Frontal cortex (tissue), 4 donors: Measurements from ENCODE around the gene ENTHD1. TPM values are rescaled to one million over a fixed set of nuclear protein-coding genes. Genes with fewer than 3 reads are reported as not detected.
A peak's percentile ranks its signal among the peaks of the same experiment; 100 is the strongest.
"Not testable (repeated sequence)": the region's sequence is repeated elsewhere in the genome, so short reads cannot be mapped to it uniquely, and the experiment has no call there.

ENCODE experiments used
- DNase-seq, 2 donors: peaks; one replicate each; pipeline ENCODE4 v3.0.0; 2012; ENCODE audit warnings: low spot score in 2 of 2
- FAIRE-seq: peaks from 2 replicates; lab custom pipeline; 2012; peaks lifted over from hg19 to GRCh38; lab: Jason Lieb, UNC
- total RNA-seq: library from RNA; depleted of rRNA; stranded (reverse); fragments of >200 nt; gene quantifications from one replicate; pipeline ENCODE4 v1.2.3, GENCODE V29; 2014
- donor health status: control.
- donor health status: control.
- donor health status: control.

The ENTHD1 gene
- total RNA-seq, 1 donor from 2014 or later = under 0.01 TPM

- FAIRE-seq, DNase-seq: not testable (repeated sequence)
These were observed 10.5 kb upstream of the ENTHD1 start for GRCh38 chr22:39904024-39904423.

- DNase-seq (no peak), FAIRE-seq (no peak)
These were observed 8.1 kb upstream of the ENTHD1 start for GRCh38 chr22:39901565-39902146.

- no peak for DNase-seq
- FAIRE-seq = no peak
These were observed 7.0 kb upstream of the ENTHD1 start, which contains the start of gene GRAP2 for GRCh38 chr22:39900306-39901227. Gene GRAP2 (plus strand): TSS chr22:39901084. CDS start chr22:39947107, 46,023 bp downstream.

- DNase-seq = no peak
- no peak for FAIRE-seq
These were observed 5.4 kb upstream of the ENTHD1 start for GRCh38 chr22:39898997-39899396.

GRCh38 chr22:39897841-39898240 is 4.3 kb upstream of the ENTHD1 start:
- DNase-seq = no peak
- FAIRE-seq = no peak

GRCh38 chr22:39896313-39896996 is 2.9 kb upstream of the ENTHD1 start:
- no peak for DNase-seq
- no peak for FAIRE-seq

GRCh38 chr22:39895682-39896081 is 2.1 kb upstream of the ENTHD1 start:
- no peak for DNase-seq
- no peak for FAIRE-seq

- no peak for FAIRE-seq
- no peak for DNase-seq
These were observed 1.1 kb upstream of the ENTHD1 start for GRCh38 chr22:39894554-39895092.

- FAIRE-seq, DNase-seq: not testable (repeated sequence)
These were observed 3.6 kb downstream of the ENTHD1 start for GRCh38 chr22:39889924-39890323.

- FAIRE-seq = no peak
- no peak for DNase-seq
These were observed 10.5 kb downstream of the ENTHD1 start for GRCh38 chr22:39883057-39883456.

GRCh38 chr22:39880722-39881121 is 12.8 kb downstream of the ENTHD1 start:
- no peak for DNase-seq
- FAIRE-seq = no peak

- DNase-seq = no peak
- FAIRE-seq = no peak
These were observed 16.3 kb downstream of the ENTHD1 start for GRCh38 chr22:39877079-39877845.

GRCh38 chr22:39875176-39875885 is 18.2 kb downstream of the ENTHD1 start:
- DNase-seq, FAIRE-seq: not testable (repeated sequence)

- no peak for FAIRE-seq
These were observed 19.6 kb downstream of the ENTHD1 start for GRCh38 chr22:39873965-39874364.

GRCh38 chr22:39872548-39872947 is 21.0 kb downstream of the ENTHD1 start:
- FAIRE-seq (no peak), DNase-seq (no peak)

More at GRCh38 chr22:39873965-39874364, 19.6 kb downstream of the ENTHD1 start:
- DNase-seq = no peak

- no peak for DNase-seq
- no peak for FAIRE-seq
These were observed 22.4 kb downstream of the ENTHD1 start for GRCh38 chr22:39871008-39871798.

- peak; percentile 70 for FAIRE-seq
- not testable (repeated sequence) for DNase-seq
These were observed 23.8 kb downstream of the ENTHD1 start for GRCh38 chr22:39869797-39870196.

GRCh38 chr22:39868741-39869140 is 24.8 kb downstream of the ENTHD1 start:
- FAIRE-seq = no peak
- no peak for DNase-seq
